Chondrocyte (in vitro differentiated cells): ENCODE measurements around the gene ANKS4B. TPM values are rescaled to one million over a fixed set of nuclear protein-coding genes. Genes with fewer than 3 reads are reported as not detected.

Experiments used
- DNase-seq: peaks from one replicate; pipeline ENCODE4 v3.0.0; 2021; ENCODE audit warnings: mixed read lengths, low spot score
- H3K27ac Mint-ChIP-seq: one replicate; pipeline ENCODE4 v1.8.0; 2021; ENCODE audit warnings: mild to moderate bottlenecking, moderate library complexity, mixed read lengths; ENCODE audit not compliant: unreplicated experiment
- H3K27me3 Mint-ChIP-seq: 2 replicates; pipeline ENCODE4 v1.8.0; 2021; ENCODE audit warnings: low read depth, mixed read lengths
- H3K36me3 Mint-ChIP-seq: 2 replicates; pipeline ENCODE4 v1.8.0; 2021; ENCODE audit warnings: low read depth, mixed read lengths
- H3K4me1 Mint-ChIP-seq: 2 replicates; pipeline ENCODE4 v1.8.0; 2021; ENCODE audit warnings: low read depth, mild to moderate bottlenecking, mixed read lengths
- H3K4me3 Mint-ChIP-seq: one replicate; pipeline ENCODE4 v1.8.0; 2021; ENCODE audit warnings: mild to moderate bottlenecking, moderate library complexity, mixed read lengths; ENCODE audit not compliant: unreplicated experiment
- H3K9me3 Mint-ChIP-seq: 2 replicates; pipeline ENCODE4 v1.8.0; 2021; ENCODE audit warnings: low read depth, mixed read lengths
- CTCF ChIP-seq: fragments of 200-600 bp; sonication (generic); IDR thresholded peaks from 2 replicates; pipeline ENCODE4 v1.5.0; 2021; ENCODE audit warnings: antibody characterized with exemption, mild to moderate bottlenecking, moderate library complexity
- total RNA-seq: library from RNA; stranded (reverse); gene quantifications from 3 replicates; pipeline ENCODE4 v1.2.1, GENCODE V29; 2021

The ANKS4B gene
- total RNA-seq, 1 donor from 2014 or later, result not detected

GRCh38 chr16:21226749-21227148 is 6.8 kb upstream of the ANKS4B start:
- peaks cover 40% of the 10 kb centered on the region for H3K27me3 Mint-ChIP-seq
- no peaks in the 10 kb centered on the region for H3K36me3 Mint-ChIP-seq
- H3K9me3 Mint-ChIP-seq, result no peaks in the 10 kb centered on the region
- H3K4me3 Mint-ChIP-seq, result no peak overlapping the region
- no peak overlapping the region for H3K27ac Mint-ChIP-seq
- no peak for DNase-seq
- no peaks in the 10 kb centered on the region for H3K4me1 Mint-ChIP-seq
- no peak for TF ChIP-seq CTCF

- Mint-ChIP-seq H3K4me3 (no peak overlapping the region), H3K27me3 (peaks cover 35% of the 10 kb centered on the region), H3K36me3 (no peaks in the 10 kb centered on the region), H3K9me3 (no peaks in the 10 kb centered on the region), H3K4me1 (no peaks in the 10 kb centered on the region), H3K27ac (no peak overlapping the region)
- TF ChIP-seq CTCF, result no peak
- DNase-seq, result no peak
Observed at GRCh38 chr16:21227866-21228265, 5.6 kb upstream of the ANKS4B start.

GRCh38 chr16:21228361-21228872 is 5.1 kb upstream of the ANKS4B start:
- H3K36me3 Mint-ChIP-seq, result no peaks in the 10 kb centered on the region
- H3K9me3 Mint-ChIP-seq, result no peaks in the 10 kb centered on the region
- H3K27me3 Mint-ChIP-seq, result peaks cover 34% of the 10 kb centered on the region
- H3K4me3 Mint-ChIP-seq, result no peak overlapping the region
- no peak for TF ChIP-seq CTCF
- no peak overlapping the region for H3K27ac Mint-ChIP-seq
- H3K4me1 Mint-ChIP-seq, result no peaks in the 10 kb centered on the region
- no peak for DNase-seq

- peaks cover 30% of the 10 kb centered on the region for H3K27me3 Mint-ChIP-seq
- DNase-seq, result no peak
- H3K27ac Mint-ChIP-seq, result no peak overlapping the region
- no peaks in the 10 kb centered on the region for H3K4me1 Mint-ChIP-seq
- no peaks in the 10 kb centered on the region for H3K36me3 Mint-ChIP-seq
- no peak overlapping the region for H3K4me3 Mint-ChIP-seq
- no peak for TF ChIP-seq CTCF
- H3K9me3 Mint-ChIP-seq, result no peaks in the 10 kb centered on the region
Observed at GRCh38 chr16:21233045-21233520, 416 bp upstream of the ANKS4B start.

- Mint-ChIP-seq H3K4me1 (no peaks in the 10 kb centered on the region), H3K27me3 (peaks cover 20% of the 10 kb centered on the region), H3K9me3 (no peaks in the 10 kb centered on the region), H3K27ac (no peak overlapping the region), H3K36me3 (no peaks in the 10 kb centered on the region), H3K4me3 (no peak overlapping the region)
- no peak for TF ChIP-seq CTCF
- no peak for DNase-seq
Observed at GRCh38 chr16:21235199-21235585, 1.7 kb downstream of the ANKS4B start.
